PC-3 (cell line): ENCODE data around the gene SELENOK. TPM values are rescaled to one million over a fixed set of nuclear protein-coding genes. Genes with fewer than 3 reads are reported as not detected.

ENCODE experiments used
- ATAC-seq: fragments of 200-7000 bp; cut with Tn5 transposase; 2 replicates; pipeline ENCODE4 v1.9.1; 2020; ENCODE audit warnings: mild to moderate bottlenecking, moderate library complexity
- BruUV-seq: library from RNA; stranded (reverse); fragments of 400-500 nt; replicated peaks from 2 replicates; lab custom pipeline; 2021; lab: Mats Ljungman, UMichigan
- CTCF ChIA-PET: fragments of 300-600 bp; sonication (Branson Sonifier 250); formaldehyde crosslinking; loops from one replicate; lab custom pipeline; 2022; ENCODE audit warnings: antibody characterized with exemption; lab: Charles Lee
- POLR2A ChIA-PET: fragments of 300-600 bp; sonication (Branson Sonifier 250); formaldehyde crosslinking; loops from one replicate; lab custom pipeline; 2022; ENCODE audit warnings: antibody characterized with exemption; ENCODE audit not compliant: unreplicated experiment; lab: Charles Lee
- DNase-seq: peaks from one replicate; pipeline ENCODE4 v3.0.0-alpha.2; 2015
- H2AFZ ChIP-seq: fragments of 300-600 bp; sonication (generic); 2 replicates; pipeline ENCODE4 v1.6.0; 2016; ENCODE audit warnings: antibody characterized with exemption, low read length
- H3F3A ChIP-seq: fragments of 300-600 bp; sonication (generic); one replicate; pipeline ENCODE4 v1.6.0; 2017; ENCODE audit warnings: antibody characterized with exemption, low read length, control low read depth, mild to moderate bottlenecking; ENCODE audit not compliant: unreplicated experiment
- H3K27ac ChIP-seq: fragments of 300-600 bp; sonication (generic); 2 replicates; pipeline ENCODE4 v1.5.1; 2016; ENCODE audit warnings: mild to moderate bottlenecking, low read length
- H3K27me3 ChIP-seq: fragments of 300-600 bp; sonication (generic); 2 replicates; pipeline ENCODE4 v1.6.1; 2016; ENCODE audit warnings: low read length, mixed read lengths
- H3K36me3 ChIP-seq: fragments of 300-600 bp; sonication (generic); 2 replicates; pipeline ENCODE4 v1.6.1; 2016; ENCODE audit warnings: low read depth, mixed run types, low read length, mixed read lengths
- H3K4me1 ChIP-seq: fragments of 300-600 bp; sonication (generic); 2 replicates; pipeline ENCODE4 v1.5.1; 2016; ENCODE audit warnings: low read length; ENCODE audit not compliant: insufficient read depth
- H3K4me2 ChIP-seq: fragments of 300-600 bp; sonication (generic); 2 replicates; pipeline ENCODE4 v1.6.0; 2016; ENCODE audit warnings: low read length
- H3K4me3 ChIP-seq: fragments of 300-600 bp; sonication (generic); 2 replicates; pipeline ENCODE4 v1.5.1; 2016; ENCODE audit warnings: mild to moderate bottlenecking, low read length, mixed read lengths
- H3K79me2 ChIP-seq: fragments of 300-600 bp; sonication (generic); 2 replicates; pipeline ENCODE4 v1.6.1; 2017; ENCODE audit warnings: low read length, mixed read lengths
- H3K9ac ChIP-seq: fragments of 300-600 bp; sonication (generic); 2 replicates; pipeline ENCODE4 v1.6.0; 2016; ENCODE audit warnings: mild to moderate bottlenecking, low read length
- H3K9me2 ChIP-seq: fragments of 300-600 bp; sonication (generic); replicated peaks from 2 replicates; pipeline ENCODE4 v1.6.1; 2016; ENCODE audit warnings: mixed run types, low read length, mixed read lengths
- H3K9me3 ChIP-seq: fragments of 300-600 bp; sonication (generic); 2 replicates; pipeline ENCODE4 v1.6.1; 2016; ENCODE audit warnings: low read length, mixed read lengths
- H4K20me1 ChIP-seq: fragments of 300-600 bp; sonication (generic); 2 replicates; pipeline ENCODE4 v1.6.1; 2016; ENCODE audit warnings: low read length, mixed read lengths
- EZH2 ChIP-seq: fragments of 300-600 bp; sonication (generic); IDR thresholded peaks from one replicate; pipeline ENCODE4 v1.6.1; 2017; ENCODE audit warnings: antibody characterized with exemption, mild to moderate bottlenecking, low read length; ENCODE audit not compliant: unreplicated experiment
- EZH2phosphoT487 ChIP-seq: fragments of 300-600 bp; sonication (generic); IDR thresholded peaks from 2 replicates; pipeline ENCODE4 v1.6.1; 2018; ENCODE audit warnings: mild to moderate bottlenecking, antibody characterized with exemption, low read length, borderline replicate concordance
- intact Hi-C: fragments of 100-400 bp; cut with micrococcal nuclease; formaldehyde crosslinking; loops from 2 replicates; pipeline ENCODE4 v1.9.0; 2023
- total RNA-seq: library from RNA; depleted of rRNA; stranded (reverse); fragments of >200 nt; gene quantifications from 2 replicates; pipeline ENCODE4 v1.2.3, GENCODE V29; 2014
- TF ChIP-seq, protein P1 (sequence below): fragments of 300-600 bp; sonication (generic); conservative IDR thresholded peaks from 2 replicates; pipeline ENCODE4 v1.5.1; 2017; ENCODE audit warnings: antibody characterized with exemption, low read depth, mild to moderate bottlenecking, low read length

SELENOK gene
- total RNA-seq, 1 experiment from 2014 or later: 72.9 TPM

DNA sequence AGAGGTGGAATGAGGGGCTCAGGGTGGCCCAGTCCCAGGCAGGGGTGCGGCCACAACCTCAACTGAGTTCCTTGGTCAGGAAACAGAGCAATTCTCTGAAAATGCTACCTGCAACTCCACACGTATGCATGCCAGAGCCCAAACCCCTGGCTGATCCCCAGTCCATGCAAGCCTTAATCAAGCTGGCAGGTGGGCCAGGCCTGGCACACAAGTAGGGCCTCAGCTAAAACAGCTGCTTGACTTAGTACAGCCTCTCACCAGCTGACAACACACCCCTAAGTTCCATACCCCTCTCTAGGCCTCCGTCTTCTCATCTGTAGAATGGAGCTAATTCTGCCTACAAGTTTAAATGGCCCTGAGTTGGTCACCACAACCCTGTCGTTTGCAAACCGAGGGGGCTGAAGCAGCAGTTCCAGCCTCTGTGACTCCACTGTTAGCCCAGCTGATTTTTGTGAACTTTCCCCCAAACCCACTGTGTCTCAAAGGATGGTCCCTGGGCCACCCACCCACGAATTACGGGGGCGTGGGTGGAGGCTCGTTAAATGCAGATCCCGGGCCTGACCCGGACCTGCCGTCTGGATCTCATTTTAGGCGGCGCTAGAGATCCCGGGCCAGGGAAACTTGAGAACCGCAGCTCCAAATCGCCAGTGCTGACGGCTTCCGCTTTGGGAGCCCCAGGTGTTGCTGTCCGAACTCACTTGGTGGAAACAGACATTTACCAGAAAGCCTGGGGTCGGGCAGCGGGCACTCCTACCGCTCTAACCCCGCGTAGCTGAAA, 46.4 kb downstream of the SELENOK start:
- no peaks in the 10 kb centered on the region for H3K9me3 ChIP-seq
- BruUV-seq: no TSS peak
- ChIA-PET CTCF (no interaction called here), POLR2A (interaction anchor here (0.6 kb wide), 1 partner anchor 9 kb away, joined by 3 read pairs; no protein-coding TSS in a partner anchor)
- TF ChIP-seq, protein P1, sequence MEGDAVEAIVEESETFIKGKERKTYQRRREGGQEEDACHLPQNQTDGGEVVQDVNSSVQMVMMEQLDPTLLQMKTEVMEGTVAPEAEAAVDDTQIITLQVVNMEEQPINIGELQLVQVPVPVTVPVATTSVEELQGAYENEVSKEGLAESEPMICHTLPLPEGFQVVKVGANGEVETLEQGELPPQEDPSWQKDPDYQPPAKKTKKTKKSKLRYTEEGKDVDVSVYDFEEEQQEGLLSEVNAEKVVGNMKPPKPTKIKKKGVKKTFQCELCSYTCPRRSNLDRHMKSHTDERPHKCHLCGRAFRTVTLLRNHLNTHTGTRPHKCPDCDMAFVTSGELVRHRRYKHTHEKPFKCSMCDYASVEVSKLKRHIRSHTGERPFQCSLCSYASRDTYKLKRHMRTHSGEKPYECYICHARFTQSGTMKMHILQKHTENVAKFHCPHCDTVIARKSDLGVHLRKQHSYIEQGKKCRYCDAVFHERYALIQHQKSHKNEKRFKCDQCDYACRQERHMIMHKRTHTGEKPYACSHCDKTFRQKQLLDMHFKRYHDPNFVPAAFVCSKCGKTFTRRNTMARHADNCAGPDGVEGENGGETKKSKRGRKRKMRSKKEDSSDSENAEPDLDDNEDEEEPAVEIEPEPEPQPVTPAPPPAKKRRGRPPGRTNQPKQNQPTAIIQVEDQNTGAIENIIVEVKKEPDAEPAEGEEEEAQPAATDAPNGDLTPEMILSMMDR: peak; percentile 54
- TF ChIP-seq EZH2phosphoT487 (no peak), EZH2 (no peak)
- H3K79me2 ChIP-seq: no peaks in the 10 kb centered on the region
- peak overlapping the region; percentile 82 for H2AFZ ChIP-seq
- peaks cover 12% of the 10 kb centered on the region; the same call in 1 of the 2 replicates for H3K4me1 ChIP-seq
- H3K27me3 ChIP-seq: peaks cover 19% of the 10 kb centered on the region
- no peaks in the 10 kb centered on the region for H3K36me3 ChIP-seq
- no peak overlapping the region for H3K27ac ChIP-seq
- no peaks in the 10 kb centered on the region for H3F3A ChIP-seq
- H3K4me3 ChIP-seq: peak overlapping the region; percentile 68
- peak overlapping the region; percentile 58 for H3K9ac ChIP-seq
- intact Hi-C loops: no loop called here
- no peaks in the 10 kb centered on the region for H3K9me2 ChIP-seq
- H4K20me1 ChIP-seq: no peaks in the 10 kb centered on the region
- DNase-seq: peak; percentile 67
- H3K4me2 ChIP-seq: peak overlapping the region; percentile 78
- peak; percentile 50 for ATAC-seq

DNA sequence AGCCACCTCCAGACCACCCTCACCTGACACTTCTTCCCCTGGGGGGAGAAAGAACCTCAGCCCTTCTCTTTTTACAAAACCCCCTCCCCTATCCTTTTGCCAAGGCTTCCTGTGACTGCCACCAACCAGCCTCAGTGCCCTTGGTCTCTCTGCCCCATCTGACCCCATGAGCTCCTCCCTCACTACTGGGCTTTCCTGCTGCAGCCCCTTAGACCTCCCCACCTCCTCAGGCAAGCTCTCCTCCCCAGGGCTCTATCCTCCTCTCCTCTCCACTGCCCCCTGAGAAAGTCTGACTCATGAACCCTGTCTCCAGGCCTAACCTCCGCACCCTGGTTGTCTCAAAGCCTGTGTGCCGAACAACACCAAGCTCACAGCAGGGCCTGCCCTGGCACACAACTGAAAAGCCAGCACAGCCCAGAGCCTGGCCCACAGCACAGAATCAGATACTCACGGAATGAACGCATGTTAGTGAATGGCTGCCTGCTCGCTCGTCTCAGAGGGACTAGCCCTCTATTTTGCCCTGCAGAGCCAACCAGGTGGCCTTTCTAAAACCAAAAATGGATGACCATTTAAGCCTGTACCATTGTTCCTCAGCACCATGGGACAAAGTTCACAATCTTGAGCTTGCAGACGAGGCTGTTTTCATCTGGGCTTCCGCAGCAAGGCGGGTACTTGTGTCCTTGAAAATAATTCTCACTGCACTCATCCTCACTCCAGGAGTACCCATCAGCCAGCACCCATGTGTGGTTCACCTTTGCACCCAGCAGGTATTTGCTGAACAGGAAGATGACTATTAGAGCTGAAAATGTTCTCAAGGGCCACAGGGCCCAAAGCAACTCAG, 47.2 kb downstream of the SELENOK start:
- intact Hi-C loops: no loop called here
- DNase-seq (no peak), ATAC-seq (no peak)
- H3K9me3 ChIP-seq: no peaks in the 10 kb centered on the region
- peaks cover 19% of the 10 kb centered on the region for H3K27me3 ChIP-seq
- H3K4me2 ChIP-seq: peak overlapping the region; percentile 78; the same call in 1 of the 2 replicates
- H3F3A ChIP-seq: no peaks in the 10 kb centered on the region
- no peak overlapping the region for H3K27ac ChIP-seq
- H3K9me2 ChIP-seq: no peaks in the 10 kb centered on the region
- H3K9ac ChIP-seq: no peak overlapping the region
- no peaks in the 10 kb centered on the region for H3K36me3 ChIP-seq
- TSS peak; percentile 38 for BruUV-seq
- ChIA-PET CTCF (no interaction called here), POLR2A (interaction anchor here (0.6 kb wide), 1 partner anchor 9 kb away, joined by 3 read pairs; no protein-coding TSS in a partner anchor)
- no peaks in the 10 kb centered on the region for H3K79me2 ChIP-seq
- H4K20me1 ChIP-seq: no peaks in the 10 kb centered on the region
- peak overlapping the region; percentile 68; the same call in 1 of the 2 replicates for H3K4me3 ChIP-seq
- H3K4me1 ChIP-seq: peaks cover 12% of the 10 kb centered on the region; the same call in 1 of the 2 replicates
- no peak for TF ChIP-seq EZH2
- TF ChIP-seq, protein P1: no peak
- no peak for TF ChIP-seq EZH2phosphoT487
- H2AFZ ChIP-seq: no peak overlapping the region
